DMS153 (cell line): Measurements from ENCODE around the gene SUCNR1.
A peak's percentile ranks its signal among the peaks of the same experiment; 100 is the strongest.
"Not testable (repeated sequence)": the region's sequence is repeated elsewhere in the genome, so short reads cannot be mapped to it uniquely, and the experiment has no call there.

Experiments used
- DNase-seq: peaks from one replicate; lab custom pipeline; 2025; lab: John Stamatoyannopoulos, UW

SUCNR1 gene

DNA sequence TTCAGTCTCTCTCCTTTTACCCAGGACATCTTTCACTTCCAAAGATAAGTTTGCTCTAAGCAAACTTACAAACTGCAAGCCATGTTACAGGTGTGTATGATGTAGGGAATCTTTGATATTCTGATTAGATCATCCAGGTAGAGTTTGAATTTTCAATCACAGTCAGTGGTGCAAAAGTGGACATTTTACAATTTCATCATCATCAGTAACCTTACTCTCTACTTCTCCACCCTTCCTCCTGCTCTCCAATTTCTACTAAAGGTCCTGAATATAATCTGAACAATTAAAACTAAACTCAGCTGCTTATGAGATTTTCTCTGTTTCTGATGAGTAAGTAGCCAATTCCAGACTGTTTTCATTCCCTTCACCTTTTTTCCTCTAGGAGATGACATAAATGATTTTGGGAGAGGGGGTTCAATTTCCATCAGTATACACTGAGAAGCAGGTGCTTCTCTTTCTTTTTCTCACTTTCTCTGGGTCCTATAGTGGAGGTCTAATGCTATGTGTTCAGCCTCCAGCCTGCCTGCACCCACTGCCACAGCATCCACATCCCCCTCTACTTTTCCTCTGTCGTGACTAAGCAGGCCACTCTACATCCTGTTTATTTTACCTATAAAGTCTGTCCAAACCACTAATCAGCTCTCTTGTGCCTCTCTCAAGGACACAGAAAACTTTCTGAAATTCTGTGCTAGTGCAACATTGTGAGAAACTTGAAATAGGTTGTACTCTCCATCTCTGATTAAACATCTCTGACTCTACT lies 27.6 kb downstream of the SUCNR1 start:
- DNase-seq: no peak

DNA sequence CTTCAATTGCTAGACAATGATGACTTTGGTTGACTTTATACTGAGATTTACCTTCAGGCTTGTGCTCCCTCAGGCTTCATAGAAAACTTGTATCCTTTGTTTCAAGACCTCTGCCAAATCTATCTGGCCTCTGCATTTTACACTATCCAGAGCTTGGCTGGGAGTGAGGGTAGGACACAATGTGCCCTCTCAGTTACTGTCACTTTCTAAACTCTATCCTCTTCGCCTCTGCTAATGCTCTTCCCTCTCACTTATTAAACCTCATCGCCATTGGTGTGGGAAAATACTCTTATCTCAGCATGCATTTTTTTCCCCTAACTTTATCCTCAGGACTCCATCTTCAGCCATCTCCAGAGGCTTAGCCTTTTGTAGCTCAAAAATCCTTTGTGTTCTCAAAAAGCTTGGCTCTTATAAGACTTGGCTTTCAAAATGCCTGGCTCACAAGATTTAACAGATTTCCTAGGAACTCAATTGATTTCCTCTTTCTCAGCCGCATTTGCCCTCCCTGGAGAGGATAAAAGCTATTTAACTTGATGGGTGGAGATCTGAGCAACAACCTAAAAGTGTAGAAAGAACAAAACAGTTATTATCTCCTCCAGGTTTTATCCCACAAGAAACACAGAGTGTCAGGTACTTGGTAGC lies 28.3 kb downstream of the SUCNR1 start:
- no peak for DNase-seq

DNA sequence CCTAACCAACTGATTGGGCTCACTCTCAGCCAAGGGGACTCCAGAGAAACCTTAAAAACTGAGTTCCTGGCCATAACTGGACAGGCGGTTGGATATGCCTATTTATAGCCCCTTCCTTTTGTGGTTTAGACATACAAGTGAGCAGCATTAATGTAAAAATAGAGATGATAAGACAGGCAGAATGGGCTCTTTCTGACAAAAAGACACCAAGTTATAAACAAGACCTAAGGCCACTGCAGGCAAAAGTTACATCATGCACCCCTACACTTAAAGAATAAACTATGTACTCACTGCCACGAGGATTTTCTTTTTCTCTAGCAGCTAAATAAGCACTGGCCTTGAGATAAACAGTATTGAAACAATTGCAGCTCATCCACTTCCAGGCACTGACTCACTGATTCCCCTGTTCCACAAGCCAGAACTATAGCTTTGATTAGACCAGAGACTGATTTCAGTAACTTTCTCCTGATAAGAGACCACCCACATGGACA lies 30.1 kb downstream of the SUCNR1 start:
- DNase-seq: no peak

DNA sequence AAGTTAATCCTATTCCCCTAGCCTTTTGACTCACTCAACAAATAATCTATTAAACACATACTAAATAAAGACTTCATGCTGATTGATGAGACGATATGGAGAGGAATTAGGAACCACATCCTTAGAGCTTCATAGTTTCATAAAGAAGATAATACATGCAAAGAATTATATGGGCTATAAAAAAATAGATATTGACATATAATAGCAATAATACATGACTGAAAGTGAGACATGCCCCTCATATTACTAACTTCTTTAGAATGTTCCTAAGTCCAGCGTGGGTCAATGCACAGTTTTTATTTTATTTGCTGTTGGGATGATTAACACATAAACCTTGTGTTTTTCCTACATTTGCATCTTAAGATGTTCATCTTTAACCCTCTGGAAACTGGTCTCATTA lies 32.2 kb downstream of the SUCNR1 start:
- no peak for DNase-seq

DNA sequence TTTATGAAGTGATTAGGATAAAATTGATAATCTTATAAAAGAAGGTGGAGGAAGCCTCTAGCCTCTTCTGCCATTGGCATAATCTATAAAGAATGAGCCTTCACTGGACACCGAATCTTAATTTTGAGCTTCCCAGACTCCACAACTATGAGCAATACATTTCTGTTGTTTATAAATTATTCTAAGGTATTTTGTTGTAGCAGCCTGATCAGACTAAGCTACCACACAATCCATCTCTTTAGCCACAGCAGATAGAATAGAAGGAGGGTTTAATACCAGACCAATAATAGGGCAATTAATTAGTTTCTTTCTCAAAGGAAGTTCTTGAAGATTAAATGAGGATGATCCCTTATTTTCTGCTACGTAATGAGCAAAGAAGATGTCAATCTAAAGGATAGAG lies 33.3 kb downstream of the SUCNR1 start:
- no peak for DNase-seq

DNA sequence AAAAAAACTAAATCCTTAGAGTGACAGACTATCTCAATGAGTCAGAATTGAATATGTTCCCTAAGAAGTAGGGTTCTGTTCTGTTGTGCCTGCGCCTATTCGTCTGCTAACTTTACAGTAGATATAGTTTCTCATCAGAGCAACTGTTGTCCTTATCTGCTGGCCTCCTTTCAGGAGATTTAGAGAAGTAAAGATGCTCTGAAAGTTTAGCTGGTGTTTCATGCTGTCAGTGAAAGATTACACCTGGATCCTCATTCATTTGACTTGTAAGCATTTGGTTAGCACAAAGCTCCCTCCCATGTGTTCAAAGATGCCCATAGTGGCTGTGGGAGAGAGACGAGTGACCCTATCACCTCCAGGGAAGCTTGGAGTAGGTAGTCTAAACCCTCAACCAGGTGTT lies 35.0 kb downstream of the SUCNR1 start:
- no peak for DNase-seq

DNA sequence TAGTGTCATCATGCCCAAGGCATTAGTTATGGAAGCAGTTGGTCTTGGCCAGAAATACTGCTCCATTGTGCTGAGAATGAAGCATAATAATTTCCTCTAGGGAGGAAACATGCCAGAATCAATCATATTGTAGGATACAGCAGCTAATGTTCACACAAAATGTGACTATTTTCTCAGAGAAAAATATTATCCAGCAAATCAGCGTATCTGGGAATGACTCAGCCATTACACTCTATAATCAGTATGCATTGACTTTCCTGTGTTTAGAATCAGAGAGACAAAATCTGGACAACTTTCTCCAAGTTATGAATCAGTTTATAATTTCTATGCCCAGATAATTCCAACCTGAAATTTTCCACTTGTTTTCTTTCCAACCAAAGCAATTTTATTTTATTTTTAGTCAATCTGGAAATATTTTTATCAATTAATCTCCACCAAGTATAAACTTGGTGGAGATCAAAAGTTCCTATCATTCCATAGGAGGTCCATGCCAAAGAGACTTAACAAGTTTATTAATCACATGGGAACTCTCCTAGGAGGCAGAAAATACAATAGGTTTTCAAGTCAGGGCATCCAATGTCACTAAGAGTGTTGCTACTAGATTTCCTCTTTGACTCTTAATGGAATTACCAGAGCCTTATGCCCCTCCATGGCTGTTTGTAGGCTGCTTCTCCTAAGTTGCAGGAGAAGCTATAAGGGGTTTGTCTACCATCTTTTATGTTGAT lies 36.4 kb downstream of the SUCNR1 start:
- no peak for DNase-seq

DNA sequence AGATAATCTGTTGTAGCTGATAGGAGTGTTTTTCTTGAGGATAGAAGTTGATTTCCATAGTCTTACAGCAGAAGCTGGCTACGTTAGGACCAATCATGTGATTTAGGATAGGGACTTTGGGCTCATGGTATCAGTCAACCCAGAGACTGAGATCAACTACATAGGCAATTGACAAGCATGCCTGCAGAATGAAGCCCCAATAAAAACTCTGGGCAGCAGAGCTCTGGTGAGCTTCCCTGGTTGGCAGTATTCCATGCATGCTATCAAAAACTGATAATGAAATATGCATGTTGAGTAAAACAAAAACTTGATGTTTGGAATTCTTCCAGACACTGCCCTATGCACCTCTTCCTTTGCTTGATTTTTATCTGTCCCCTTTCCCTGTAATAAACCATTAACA lies 38.0 kb downstream of the SUCNR1 start:
- no peak for DNase-seq

DNA sequence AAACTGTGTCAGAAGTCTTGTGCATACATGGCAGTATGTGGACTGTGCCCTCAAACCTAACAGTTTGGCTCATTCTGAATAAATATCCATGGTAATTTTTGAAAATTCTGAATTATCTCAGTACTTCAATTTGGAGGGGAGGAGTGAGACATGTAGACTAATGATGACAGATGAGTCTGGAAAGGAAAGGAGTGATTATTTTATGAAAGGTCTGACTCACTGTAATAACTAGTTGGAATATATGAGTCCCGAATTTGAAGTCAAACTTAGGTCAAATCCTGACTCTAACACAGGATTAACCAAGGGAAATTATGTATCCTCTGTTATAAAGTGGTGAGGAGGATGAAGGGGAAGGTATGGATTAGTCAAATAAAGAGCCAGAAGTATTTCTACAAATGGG lies 38.6 kb downstream of the SUCNR1 start:
- no peak for DNase-seq

DNA sequence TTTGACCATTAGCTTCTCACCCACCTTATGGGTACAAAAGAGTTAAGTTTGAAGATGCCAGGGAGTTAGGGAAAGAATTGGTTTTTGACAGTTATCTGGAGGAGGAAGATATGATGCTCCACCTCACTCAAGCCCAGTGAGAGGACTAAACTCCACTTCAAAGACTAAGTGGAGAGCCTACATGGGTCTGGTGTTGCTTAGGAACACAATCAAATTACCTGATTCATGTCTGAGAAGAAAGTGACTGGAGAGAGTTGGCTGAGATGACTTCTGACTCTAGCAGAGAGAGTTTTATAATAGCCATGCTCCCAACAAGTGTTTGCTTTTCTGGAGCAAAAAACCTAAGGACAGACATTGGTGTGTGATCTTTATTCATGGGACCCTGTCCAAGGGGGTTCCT lies 43.3 kb downstream of the SUCNR1 start:
- DNase-seq: no peak

DNA sequence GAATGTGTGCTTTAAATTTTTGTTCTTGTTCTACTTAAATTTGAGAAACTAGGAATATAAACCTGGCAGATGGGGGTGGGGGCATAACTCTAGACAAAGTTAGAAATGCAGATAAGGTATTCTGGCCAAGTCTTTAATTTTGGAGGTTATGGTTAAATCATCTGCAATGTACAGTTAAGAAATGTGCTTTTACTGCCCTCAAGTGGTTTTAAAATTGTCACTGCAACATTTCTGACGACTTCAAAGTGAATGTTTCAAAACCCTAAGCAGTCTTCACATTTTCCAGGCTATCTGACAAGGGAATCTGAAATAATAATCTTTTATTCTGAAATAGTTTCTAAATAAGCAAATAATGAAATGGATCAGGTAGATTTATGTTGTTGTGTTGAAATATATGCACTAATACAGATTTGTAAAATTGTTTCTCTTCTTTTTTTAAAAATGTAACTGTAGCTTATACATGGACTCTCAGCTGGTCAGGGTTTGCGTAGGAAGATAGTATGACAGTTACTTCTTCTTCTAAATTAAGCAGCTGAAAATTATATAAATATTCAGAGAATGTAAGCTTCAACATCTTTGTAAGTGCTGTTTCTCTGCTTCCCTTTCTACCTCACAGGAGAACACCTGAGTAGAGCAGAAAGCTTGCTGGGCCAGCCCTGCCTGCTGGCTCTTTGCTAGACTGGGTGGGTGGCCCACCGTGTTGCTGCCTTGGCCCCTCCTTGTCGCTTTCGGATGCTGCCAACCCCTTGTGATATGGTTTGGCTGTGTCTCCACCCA lies 45.0 kb downstream of the SUCNR1 start:
- peak; percentile 1 for DNase-seq

DNA sequence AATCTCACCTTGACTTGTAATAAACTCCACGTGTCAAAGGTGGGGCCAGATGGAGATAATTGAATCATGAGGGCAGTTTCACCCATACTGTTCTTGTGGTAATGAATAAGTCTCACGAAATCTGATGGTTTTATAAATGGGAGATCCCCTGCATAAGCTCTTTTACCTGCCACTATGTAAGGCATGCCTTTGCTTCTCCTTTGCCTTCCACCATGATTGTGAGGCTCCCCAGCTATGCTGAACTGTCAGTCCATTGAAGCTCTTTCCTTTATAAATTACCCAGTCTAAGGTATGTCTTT lies 45.5 kb downstream of the SUCNR1 start:
- DNase-seq: no peak

DNA sequence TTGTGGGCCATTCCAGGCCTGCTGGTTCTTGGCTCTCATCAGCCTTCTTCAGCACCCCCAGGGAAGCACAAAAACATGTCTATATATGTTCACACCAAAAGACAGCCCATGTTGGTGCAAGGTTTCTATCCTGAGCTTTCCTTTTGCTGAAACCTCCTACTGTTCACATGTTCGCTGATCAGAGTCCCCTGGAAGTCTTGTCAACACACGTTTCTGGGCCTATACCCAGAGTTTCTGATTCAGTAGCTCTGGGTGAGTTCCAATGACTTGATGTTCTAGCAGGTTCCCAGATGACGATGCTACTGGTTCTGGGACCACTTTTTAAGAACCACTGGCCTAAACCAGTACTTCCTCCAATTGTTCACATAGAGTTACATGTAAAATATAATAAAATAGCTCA lies 46.0 kb downstream of the SUCNR1 start:
- DNase-seq: no peak

DNA sequence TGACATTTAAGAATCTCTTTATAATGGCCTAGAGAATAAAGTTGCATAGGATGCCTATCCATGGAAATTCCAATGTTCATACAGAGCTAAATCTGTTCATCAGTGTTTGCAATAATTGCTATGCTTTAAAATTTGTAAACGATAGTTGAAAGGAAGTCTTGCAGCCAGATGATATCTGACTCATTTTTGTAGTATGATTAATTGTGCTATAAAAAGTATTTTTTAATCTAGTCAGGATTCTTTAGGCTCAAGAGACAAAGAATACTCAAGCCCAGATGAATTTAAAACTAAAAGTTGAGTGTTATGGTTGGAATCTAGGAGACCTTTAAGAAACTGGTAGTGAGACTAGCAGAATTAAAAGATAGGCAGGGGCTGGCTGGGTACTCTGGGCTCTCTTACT lies 50.5 kb downstream of the SUCNR1 start:
- DNase-seq: no peak

DNA sequence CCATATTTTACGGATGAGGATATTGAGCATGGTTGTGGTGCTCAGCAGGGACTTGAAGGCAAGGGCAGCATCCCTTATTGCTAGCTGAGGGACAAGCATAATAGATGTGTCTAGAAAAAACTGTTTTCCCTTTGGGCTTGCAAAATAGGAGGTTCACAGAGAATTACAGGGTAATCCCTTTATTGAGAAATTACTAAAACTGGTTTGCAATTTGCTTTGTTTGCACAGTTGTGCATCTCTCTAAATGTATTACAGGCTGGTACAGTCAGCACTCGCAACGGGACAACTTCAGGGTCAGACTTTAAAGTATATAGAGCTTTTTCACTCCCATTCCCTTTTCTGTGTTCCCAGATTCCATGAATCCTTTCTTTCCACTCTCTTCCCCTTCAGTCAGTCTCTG lies 51.3 kb downstream of the SUCNR1 start:
- DNase-seq: no peak

DNA sequence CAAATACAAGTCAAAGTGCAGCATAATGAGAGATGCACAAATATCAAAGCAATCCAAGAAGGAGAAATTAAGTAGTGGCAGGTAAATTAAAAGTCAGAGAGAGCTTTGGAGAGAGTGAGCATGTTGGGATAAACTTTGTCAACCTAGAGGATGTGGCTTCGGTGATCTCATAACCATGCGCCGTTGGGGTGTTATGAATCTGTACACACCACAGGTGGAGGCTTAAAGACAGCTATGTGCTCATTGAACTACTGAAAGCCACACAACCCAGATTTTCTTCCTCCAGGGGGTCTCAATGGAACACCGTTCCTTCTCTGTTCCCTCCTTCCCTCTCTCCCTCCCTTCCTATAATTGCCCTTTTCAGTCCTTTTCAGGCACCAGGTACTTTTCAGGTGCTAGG lies 52.0 kb downstream of the SUCNR1 start:
- DNase-seq: no peak

DNA sequence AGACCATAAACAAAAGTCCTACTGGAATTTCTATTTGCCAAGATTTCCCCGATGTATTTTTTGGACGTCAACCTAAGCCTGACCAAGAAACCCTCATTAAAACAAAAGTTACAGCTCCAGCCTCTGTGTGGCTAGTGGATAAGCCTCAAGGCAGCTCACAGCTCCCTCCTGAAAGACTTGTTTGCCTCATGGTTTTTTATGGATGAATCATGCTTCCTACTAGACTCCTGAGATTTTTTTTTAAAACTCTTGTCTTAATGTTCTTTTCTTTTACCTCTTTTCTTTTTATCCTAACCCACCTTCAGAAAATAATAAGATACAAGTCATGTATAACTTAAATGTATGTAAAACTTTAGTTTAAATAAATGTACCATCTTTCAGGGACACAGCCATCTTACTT lies 52.4 kb downstream of the SUCNR1 start:
- no peak for DNase-seq

DNA sequence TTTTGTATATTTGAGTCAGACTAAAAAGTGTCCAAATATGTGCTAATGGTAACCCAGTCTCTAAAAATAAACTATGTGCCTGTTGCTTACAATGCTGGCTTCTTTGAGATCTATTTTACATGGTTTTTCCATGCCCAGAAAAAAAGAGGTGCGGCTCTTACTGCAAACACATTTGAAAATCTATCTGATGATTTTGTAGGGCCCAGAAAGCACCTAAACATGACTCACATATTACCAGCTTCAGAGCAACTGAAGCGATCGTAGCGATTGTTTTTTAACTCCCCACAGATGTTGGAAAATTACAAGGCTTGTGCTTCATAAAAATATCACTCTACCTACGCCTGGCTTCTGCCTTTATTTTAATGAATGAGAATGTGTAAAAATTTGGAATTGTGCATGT lies 53.5 kb downstream of the SUCNR1 start:
- DNase-seq: no peak

DNA sequence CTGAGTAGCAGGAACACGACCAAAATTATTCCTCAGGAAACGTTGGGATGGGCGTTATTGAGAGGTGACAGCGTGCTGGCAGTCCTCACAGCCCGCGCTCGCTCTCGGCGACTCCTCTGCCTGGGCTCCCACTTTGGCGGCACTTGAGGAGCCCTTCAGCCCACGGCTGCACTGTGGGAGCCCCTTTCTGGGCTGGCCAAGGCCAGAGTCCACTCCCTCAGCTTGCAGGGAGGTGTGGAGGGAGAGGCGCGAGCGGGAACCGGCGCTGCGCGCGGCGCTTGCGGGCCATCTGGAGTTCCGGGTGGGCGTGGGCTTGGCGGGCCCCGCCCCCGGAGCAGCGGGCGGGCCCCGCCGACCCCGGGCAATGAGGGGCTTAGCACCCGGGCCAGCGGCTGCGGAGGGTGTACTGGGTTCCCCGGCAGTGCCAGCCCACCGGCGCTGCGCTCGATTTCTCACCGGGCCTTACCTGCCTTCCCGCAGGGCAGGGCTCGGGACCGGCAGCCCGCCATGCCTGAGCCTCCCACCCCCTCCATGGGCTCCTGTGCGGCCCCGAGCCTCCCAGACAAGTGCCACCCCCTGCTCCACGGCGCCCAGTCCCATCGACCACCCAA lies 54.6 kb downstream of the SUCNR1 start:
- DNase-seq: not testable (repeated sequence)

DNA sequence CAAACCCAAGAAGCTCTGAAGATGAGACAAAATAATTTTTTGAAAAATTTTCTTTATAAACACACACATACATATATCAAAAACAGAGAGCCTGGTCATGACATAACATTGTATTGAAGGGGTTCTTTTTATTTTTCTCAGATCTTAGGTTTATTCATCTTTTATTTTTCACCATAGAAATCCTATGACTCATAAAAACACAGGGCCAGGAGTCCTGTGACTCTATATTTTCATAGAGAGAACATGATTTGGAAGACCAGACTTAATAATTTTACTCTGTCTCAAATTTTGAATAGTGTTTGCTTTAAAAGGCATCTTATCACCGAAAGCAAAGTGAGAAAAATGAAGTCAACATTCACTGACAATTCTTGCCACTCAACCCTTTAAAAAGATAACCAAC lies 57.7 kb downstream of the SUCNR1 start:
- DNase-seq: no peak

DNA sequence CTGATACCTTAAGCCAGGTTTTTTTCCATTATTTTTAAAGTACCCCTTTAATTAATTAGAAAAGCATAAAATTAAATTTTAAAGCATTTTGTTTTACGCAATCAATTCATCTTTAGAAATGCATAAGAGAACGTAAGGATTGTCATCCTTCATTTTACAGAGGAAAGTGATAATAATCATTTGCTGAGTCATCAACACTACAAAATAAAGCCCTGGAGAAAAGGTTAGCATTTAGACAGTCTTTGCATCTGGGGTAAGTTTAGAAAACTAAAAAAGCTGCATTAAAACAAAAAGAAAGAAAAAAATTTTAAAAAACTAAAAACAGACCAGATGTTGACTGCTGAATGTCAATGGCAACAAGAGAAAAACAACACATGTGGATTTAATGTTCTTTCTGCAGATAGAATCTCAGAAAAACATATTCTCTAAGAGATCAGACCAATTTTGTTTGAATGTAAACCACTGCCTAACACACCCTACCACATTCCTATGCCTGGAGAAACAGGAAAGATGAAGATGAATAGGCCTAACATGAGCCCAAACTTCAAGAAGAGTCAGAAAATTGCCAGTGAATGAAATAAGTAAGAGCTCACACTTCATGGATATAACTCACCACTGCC lies 59.9 kb downstream of the SUCNR1 start:
- no peak for DNase-seq
